Hepatocyte (in vitro differentiated cells): ENCODE measurements around the gene LHPP. TPM values are rescaled to one million over a fixed set of nuclear protein-coding genes. Genes with fewer than 3 reads are reported as not detected.

Source experiments
- DNase-seq: peaks from one replicate; pipeline ENCODE4 v3.0.0-alpha.2; 2016; ENCODE audit warnings: low spot score
- H2AFZ ChIP-seq: fragments of 200-600 bp; sonication (generic); 2 replicates; pipeline ENCODE4 v1.6.0; 2016; ENCODE audit warnings: antibody characterized with exemption, mild to moderate bottlenecking
- H3K27ac ChIP-seq: fragments of 200-600 bp; sonication (generic); 2 replicates; pipeline ENCODE4 v1.5.1; 2016; ENCODE audit warnings: mild to moderate bottlenecking
- H3K27me3 ChIP-seq: fragments of 200-600 bp; sonication (generic); 2 replicates; pipeline ENCODE4 v1.6.1; 2016
- H3K36me3 ChIP-seq: fragments of 200-600 bp; sonication (generic); replicated peaks from 2 replicates; pipeline ENCODE4 v1.5.1; 2016; ENCODE audit warnings: low read depth; ENCODE audit not compliant: insufficient read depth
- H3K4me1 ChIP-seq: fragments of 200-600 bp; sonication (generic); 2 replicates; pipeline ENCODE4 v1.5.1; 2016; ENCODE audit warnings: mild to moderate bottlenecking, moderate library complexity; ENCODE audit not compliant: insufficient read depth
- H3K4me2 ChIP-seq: fragments of 200-600 bp; sonication (generic); 2 replicates; pipeline ENCODE4 v1.6.0; 2016
- H3K4me3 ChIP-seq: fragments of 200-600 bp; sonication (generic); 2 replicates; pipeline ENCODE4 v1.5.1; 2016; ENCODE audit warnings: mild to moderate bottlenecking
- H3K79me2 ChIP-seq: fragments of 200-600 bp; sonication (generic); 2 replicates; pipeline ENCODE4 v1.6.0; 2017; ENCODE audit warnings: mild to moderate bottlenecking
- H3K9me2 ChIP-seq: fragments of 200-600 bp; sonication (generic); replicated peaks from 2 replicates; pipeline ENCODE4 v1.6.0; 2017; ENCODE audit warnings: mild to moderate bottlenecking; ENCODE audit not compliant: insufficient read depth
- H3K9me3 ChIP-seq: fragments of 200-600 bp; sonication (generic); 2 replicates; pipeline ENCODE4 v1.5.1; 2016; ENCODE audit warnings: low read depth, mild to moderate bottlenecking
- H4K20me1 ChIP-seq: fragments of 200-600 bp; sonication (generic); 2 replicates; pipeline ENCODE4 v1.6.0; 2016; ENCODE audit warnings: mild to moderate bottlenecking; ENCODE audit not compliant: insufficient read depth, poor library complexity, severe bottlenecking
- EZH2 ChIP-seq: fragments of 200-600 bp; sonication (generic); IDR thresholded peaks from 2 replicates; pipeline ENCODE4 v1.6.1; 2016; ENCODE audit warnings: antibody characterized with exemption, mild to moderate bottlenecking, borderline replicate concordance
- EZH2phosphoT487 ChIP-seq: fragments of 200-600 bp; sonication (generic); IDR thresholded peaks from one replicate; pipeline ENCODE4 v1.6.1; 2018; ENCODE audit warnings: antibody characterized with exemption, mild to moderate bottlenecking, low read depth, moderate library complexity; ENCODE audit not compliant: unreplicated experiment, severe bottlenecking
- WGBS: methylation state at CpG from one replicate; pipeline ENCODE4 v1.1.6; 2016; ENCODE audit warnings: low lambda C conversion rate; ENCODE audit errors: missing lambda C conversion rate; 5-methylcytosine and 5-hydroxymethylcytosine counted together
- polyA plus RNA-seq: library from polyadenylated mRNA; unstranded; fragments of >200 nt; fragmentation: Nextera tagmentation; extraction: Ambion mirVana; gene quantifications from 2 replicates; pipeline ENCODE4 v1.2.1, GENCODE V29; 2016
- total RNA-seq: library from RNA; depleted of rRNA; stranded (reverse); fragments of >200 nt; gene quantifications from 2 replicates; pipeline ENCODE4 v1.2.3, GENCODE V29; 2014
- TF ChIP-seq, protein P1 (sequence below): fragments of 200-600 bp; sonication (generic); IDR thresholded peaks from 2 replicates; pipeline ENCODE4 v1.5.1; 2016; ENCODE audit warnings: antibody characterized with exemption, mild to moderate bottlenecking; ENCODE audit not compliant: poor library complexity

LHPP gene
- total and polyA plus RNA-seq, 2 experiments from 2014 or later = 29.4 to 30.3 TPM

DNA sequence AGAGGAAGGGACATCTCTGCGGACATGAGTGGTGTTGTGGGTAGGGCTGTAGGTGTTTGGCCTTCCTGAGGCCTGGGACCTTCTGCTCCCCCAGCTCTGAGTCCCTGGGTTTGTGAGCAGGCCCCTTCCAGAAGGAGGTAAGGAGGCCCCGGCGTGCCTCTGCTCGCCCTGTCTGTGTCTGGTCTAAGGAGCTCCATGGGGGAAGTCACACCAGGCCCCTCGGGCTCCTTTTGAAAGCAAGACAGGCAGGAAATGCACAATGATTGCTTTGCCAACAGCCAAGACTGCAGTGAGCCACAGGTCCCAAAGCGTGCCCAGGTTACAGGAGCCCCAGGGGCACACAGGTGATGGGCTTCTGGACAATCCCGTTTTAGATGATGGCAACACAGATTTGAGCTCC lies 193.1 kb downstream of the LHPP start:
- TF ChIP-seq EZH2phosphoT487 (no peak), EZH2 (no peak)
- TF ChIP-seq, protein P1, sequence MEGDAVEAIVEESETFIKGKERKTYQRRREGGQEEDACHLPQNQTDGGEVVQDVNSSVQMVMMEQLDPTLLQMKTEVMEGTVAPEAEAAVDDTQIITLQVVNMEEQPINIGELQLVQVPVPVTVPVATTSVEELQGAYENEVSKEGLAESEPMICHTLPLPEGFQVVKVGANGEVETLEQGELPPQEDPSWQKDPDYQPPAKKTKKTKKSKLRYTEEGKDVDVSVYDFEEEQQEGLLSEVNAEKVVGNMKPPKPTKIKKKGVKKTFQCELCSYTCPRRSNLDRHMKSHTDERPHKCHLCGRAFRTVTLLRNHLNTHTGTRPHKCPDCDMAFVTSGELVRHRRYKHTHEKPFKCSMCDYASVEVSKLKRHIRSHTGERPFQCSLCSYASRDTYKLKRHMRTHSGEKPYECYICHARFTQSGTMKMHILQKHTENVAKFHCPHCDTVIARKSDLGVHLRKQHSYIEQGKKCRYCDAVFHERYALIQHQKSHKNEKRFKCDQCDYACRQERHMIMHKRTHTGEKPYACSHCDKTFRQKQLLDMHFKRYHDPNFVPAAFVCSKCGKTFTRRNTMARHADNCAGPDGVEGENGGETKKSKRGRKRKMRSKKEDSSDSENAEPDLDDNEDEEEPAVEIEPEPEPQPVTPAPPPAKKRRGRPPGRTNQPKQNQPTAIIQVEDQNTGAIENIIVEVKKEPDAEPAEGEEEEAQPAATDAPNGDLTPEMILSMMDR = no peak
- whole genome bisulfite sequencing = 91% methylated on average over 7 of the region's 7 CpGs
- Histone ChIP-seq H3K9me2 (no peaks in the 10 kb centered on the region), H4K20me1 (no peaks in the 10 kb centered on the region), H3K4me1 (no peaks in the 10 kb centered on the region), H3K4me3 (no peak overlapping the region), H3K27me3 (no peaks in the 10 kb centered on the region), H3K79me2 (peaks cover 21% of the 10 kb centered on the region), H3K9me3 (no peaks in the 10 kb centered on the region), H3K36me3 (no peaks in the 10 kb centered on the region), H3K27ac (no peak overlapping the region), H3K4me2 (no peak overlapping the region), H2AFZ (no peak overlapping the region)
- DNase-seq = no peak

DNA sequence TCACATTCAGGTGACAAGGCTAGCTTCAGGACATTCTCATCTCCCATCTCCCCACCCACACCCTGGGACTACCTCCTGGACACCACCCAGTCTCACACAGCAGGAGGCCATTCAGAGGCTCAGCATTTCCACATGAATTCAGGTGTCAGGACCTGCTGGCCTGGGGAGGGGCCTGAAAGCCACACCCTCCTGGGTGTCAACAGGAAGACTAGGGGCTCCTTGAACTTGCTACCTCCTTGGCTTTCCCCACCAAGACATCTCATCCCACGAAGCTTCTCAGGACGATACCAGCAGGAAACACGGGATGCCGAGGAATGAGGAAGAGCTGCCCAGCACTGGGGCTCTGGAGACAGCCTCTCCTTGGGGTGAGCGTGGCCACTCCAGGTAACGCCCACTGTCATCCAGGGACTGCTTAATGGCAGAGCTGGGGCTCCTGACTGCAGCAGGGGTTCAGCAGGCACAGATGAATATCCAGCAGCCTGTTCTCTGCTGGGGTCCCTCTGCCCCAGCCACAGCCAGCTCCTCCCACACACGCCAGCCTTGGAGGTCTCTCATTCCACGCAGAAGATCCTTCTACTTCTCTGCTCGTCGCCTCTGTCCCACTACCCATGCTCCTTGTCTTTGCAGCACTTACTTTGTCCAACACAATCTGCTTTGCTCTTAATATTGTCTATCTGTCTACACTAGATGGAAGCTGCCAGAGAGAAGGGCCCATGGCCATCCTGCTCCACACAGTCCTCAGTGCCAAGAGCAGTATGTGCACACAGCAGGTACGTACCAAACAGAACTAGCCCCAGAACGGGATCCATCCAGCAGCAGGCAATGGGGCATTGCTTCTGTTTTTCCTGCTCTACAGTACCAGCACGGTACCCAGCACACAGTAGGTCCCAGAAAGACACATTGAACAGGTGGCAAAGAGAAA lies 193.8 kb downstream of the LHPP start:
- DNase-seq = no peak
- H2AFZ ChIP-seq = no peak overlapping the region
- no peak for TF ChIP-seq EZH2
- TF ChIP-seq EZH2phosphoT487 = no peak
- TF ChIP-seq, protein P1 = no peak
- no peaks in the 10 kb centered on the region for H3K27me3 ChIP-seq
- no peaks in the 10 kb centered on the region for H3K9me2 ChIP-seq
- H3K36me3 ChIP-seq = no peaks in the 10 kb centered on the region
- H3K4me3 ChIP-seq = no peak overlapping the region
- H3K4me1 ChIP-seq = no peaks in the 10 kb centered on the region
- WGBS = 92% methylated on average over 13 of the region's 13 CpGs
- no peak overlapping the region for H3K4me2 ChIP-seq
- H3K9me3 ChIP-seq = no peaks in the 10 kb centered on the region
- H3K27ac ChIP-seq = no peak overlapping the region
- H3K79me2 ChIP-seq = peaks cover 23% of the 10 kb centered on the region
- no peaks in the 10 kb centered on the region for H4K20me1 ChIP-seq

DNA sequence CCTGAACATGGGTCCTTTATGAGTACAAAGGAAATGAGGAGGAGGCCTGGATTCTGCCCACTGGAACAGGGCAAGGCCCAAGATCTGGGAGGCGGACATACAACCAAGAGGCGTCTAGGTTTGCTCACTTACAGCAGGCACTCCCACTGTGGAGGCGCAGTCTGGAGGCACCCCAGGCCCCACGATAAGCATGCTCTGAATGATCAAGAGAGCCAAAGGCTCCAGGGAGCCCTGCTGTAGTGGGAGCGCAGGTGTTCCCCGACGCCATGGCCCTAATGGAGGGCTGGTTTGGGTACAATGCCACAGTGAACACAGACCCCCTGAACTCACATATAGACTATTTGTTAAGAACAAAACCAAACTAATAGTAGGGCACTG lies 194.5 kb downstream of the LHPP start:
- H3K36me3 ChIP-seq = no peaks in the 10 kb centered on the region
- TF ChIP-seq EZH2 = no peak
- TF ChIP-seq, protein P1 = no peak
- no peak for TF ChIP-seq EZH2phosphoT487
- no peak overlapping the region for H3K4me2 ChIP-seq
- no peak for DNase-seq
- no peaks in the 10 kb centered on the region for H3K9me2 ChIP-seq
- H3K9me3 ChIP-seq = no peaks in the 10 kb centered on the region
- H3K27ac ChIP-seq = no peak overlapping the region
- H3K4me1 ChIP-seq = no peaks in the 10 kb centered on the region
- no peaks in the 10 kb centered on the region for H3K27me3 ChIP-seq
- no peak overlapping the region for H2AFZ ChIP-seq
- no peaks in the 10 kb centered on the region for H4K20me1 ChIP-seq
- H3K4me3 ChIP-seq = no peak overlapping the region
- WGBS = 96% methylated on average over 7 of the region's 7 CpGs
- H3K79me2 ChIP-seq = peaks cover 24% of the 10 kb centered on the region
